GM18858 (cell line): ENCODE results near the gene DDHD1.
"Not testable (repeated sequence)": the region's sequence is repeated elsewhere in the genome, so short reads cannot be mapped to it uniquely, and the experiment has no call there.

ENCODE experiments used
- ATAC-seq: cut with Tn5 transposase; IDR thresholded peaks from one replicate; pipeline ENCODE4 v1.9.1; 2021; ENCODE audit not compliant: unreplicated experiment

Gene DDHD1

DNA sequence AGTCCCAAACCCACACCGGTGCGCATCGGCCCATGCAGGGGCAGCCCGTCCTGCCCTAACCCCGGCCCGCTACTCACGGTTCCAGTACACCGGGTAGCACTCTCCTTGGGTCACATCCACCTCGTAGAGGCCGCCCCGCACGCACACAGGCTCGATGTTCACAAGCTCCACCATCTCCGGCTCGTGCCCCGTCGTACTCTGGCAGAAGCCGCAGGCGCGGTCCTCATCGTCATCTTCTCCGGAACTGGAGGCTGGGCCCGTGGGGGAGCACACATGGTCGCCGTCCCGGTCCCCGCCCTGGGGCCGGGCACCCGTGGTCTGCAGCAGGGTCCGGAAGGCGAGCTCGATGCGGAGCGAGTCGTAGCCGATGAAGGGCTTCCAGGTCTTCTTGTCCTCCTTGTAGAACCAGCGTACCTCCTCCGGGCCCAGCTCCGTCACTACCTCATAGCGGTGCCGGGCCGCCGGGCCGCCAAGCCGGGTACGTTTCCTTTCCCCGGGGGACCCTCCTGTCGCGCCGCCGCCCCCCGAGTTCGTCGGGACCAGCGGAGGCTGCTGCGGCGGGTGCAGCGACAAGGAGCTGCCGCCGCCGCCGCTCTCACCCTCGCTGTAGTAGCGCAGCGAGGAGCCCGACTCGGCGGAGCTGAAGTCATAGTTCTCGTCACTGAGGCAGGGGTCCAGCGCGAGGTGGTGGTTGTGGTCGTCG is 788 bp downstream of the DDHD1 start:
- ATAC-seq = peak; percentile 0

DNA sequence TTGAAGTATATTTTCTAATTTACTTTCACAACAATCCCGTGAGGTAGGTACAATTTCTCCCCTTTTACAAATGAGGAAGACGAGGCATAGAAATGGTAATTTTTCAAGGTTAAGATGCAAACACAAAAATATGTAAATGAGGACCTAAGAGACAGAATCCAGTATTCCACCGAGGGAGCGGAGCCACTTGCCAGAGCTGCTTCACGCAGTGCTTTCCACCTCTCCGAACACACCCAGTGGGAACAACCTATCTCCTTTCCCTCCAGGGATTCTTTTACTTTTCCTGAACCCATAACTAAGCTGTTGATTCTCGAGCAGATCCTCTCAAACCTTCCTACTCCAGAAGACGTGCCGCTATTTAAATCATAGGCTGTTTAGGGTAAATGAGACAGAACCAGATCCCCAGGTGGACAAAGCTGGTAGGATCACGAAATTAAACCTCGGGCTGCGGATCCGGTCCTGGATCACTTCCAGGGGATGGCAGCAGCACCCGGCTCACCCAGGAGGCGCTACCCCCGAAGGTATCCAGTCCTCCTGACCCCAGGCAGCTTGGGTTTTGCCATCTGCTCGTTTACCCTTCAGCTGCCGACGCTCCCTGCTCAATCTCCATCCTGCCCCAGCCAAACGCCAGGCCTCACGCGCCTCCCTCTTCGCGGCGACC is 1.5 kb downstream of the DDHD1 start:
- no peak for ATAC-seq

DNA sequence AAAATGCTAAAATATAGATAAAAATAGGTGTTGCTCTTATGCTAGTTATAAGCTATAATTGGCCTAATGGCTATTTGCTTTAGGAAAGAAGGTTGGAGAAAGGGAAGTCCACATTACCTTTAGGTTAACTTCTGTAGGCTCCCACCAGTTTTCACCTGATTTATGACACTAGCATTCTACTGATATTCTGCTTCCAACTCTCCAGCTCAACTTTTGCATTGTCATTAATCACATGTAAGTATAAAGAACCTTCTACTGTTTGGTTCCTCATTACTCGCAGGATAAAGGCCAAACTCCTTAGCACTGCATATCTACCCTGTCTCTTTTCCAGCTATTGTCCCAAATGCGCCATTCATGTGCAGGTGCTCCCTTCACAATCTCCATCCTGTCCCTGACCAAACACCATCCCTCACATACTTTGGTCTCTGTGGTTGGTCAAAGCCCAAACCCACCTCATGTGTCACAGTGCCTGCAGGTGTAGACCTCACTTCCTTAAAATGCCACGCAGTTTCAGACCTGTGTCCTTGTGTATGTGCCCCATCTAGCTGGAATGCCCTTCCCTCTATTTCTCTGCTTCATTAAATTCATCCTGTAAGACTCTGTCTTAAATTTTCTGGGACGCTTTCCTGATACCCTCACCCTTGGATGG is 3.3 kb downstream of the DDHD1 start:
- ATAC-seq = no peak

DNA sequence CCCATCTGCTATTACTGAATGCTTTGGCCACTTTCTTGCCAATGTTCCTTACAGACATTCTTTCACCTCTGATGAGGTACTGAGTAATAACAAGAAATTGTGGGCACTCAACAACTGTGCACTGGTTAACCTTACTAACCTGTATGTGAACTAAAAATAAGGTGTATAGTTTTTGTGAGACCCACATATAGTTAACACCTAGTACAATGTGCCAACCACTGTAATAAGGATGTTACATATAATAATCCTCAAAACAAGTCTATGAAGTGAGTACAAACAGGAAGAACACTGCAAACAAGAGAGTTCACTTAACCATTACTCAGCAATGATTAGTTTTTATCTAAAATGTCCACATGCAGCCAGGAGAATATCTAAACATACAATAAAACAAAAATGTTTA is 4.5 kb downstream of the DDHD1 start:
- peak; percentile 21 for ATAC-seq

GRCh38 chr14:53147893-53148292 is 5.2 kb downstream of the DDHD1 start:
- ATAC-seq = no peak

DNA sequence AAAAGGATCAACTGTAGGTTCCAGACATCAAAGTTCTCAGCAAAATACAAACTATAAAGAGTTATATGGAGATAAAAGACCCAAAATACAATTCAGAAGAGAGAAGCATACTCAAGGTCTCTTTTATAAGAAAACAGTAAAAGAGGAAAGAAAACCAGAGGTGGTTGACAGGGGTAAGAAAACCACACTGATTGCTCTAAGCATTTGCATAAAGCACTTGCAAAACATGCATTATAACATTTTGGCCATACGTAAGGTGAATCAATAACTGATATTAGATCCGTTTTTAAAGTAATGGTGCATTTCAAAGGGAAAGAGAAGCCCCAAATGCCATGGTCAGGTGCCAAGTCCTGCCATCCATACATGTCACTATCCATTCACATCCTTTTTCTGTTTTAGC is 5.9 kb downstream of the DDHD1 start:
- ATAC-seq = no peak

DNA sequence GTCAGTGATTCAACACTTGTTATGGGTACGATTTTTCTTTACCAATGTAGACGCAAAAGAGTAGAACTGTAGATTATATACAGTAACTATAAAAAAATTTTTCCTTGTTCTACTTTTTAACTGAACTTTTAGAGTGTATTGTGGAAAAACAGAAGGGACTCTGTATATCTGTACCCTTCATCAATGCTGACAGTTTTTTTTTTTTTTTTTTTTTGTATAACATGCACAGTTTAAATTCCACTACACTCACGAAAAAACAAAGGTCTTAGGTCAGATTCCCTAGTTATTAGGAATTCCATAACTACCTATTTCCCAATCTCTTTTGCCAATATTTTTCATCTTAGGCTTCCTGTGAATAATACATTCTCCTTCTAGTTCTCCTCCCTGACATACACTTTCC is 6.4 kb downstream of the DDHD1 start:
- no peak for ATAC-seq

GRCh38 chr14:53144244-53144643 is 8.9 kb downstream of the DDHD1 start:
- ATAC-seq = peak; percentile 78

DNA sequence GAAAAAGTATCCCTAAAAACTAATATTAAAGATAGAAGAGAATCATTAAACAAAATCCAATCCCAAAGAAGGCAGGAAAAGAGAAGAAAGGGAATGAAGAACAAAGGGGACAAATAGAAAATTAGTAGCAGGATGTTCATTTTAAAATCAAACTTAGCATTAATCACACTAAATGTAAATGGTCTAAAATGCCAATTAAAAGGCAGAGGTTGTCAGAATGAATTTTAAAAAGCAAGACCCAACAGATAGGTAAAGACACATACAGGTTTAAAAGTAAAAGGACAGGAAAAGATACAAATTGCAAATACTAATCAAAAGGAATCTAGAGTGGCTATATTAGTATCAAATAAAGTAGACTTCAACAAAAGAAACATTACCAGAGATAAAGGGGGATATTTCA is 12.5 kb downstream of the DDHD1 start:
- ATAC-seq = no peak

GRCh38 chr14:53137568-53138203 is 15.4 kb downstream of the DDHD1 start:
- ATAC-seq = no peak

DNA sequence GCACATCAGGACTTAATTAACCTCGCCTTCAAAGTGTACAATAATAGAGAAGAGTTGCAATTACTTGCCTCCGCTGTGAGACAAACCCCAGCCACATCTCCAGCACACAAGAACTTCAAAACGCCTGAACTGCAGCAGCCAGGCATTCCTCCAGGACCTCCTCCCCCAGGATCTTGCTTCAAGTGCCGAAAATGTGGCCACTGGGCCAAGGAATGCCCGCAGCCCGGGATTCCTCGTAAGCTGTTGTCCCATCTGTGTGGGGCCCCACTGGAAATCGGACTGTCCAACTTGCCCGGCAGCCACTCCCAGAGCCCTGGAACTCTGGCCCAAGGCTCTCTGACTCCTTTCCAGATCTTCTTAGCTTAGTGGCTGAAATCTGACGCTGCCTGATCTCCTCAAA is 22.6 kb downstream of the DDHD1 start:
- ATAC-seq = not testable (repeated sequence)

GRCh38 chr14:53128303-53129028 is 24.7 kb downstream of the DDHD1 start:
- no peak for ATAC-seq

- ATAC-seq = no peak
These were observed 25.3 kb downstream of the DDHD1 start for GRCh38 chr14:53127832-53128231.

GRCh38 chr14:53127151-53127550 is 26.0 kb downstream of the DDHD1 start:
- no peak for ATAC-seq

- ATAC-seq = no peak
These were observed 26.4 kb downstream of the DDHD1 start for GRCh38 chr14:53126731-53127130.

- no peak for ATAC-seq
These were observed 28.3 kb downstream of the DDHD1 start for GRCh38 chr14:53124786-53125185.

DNA sequence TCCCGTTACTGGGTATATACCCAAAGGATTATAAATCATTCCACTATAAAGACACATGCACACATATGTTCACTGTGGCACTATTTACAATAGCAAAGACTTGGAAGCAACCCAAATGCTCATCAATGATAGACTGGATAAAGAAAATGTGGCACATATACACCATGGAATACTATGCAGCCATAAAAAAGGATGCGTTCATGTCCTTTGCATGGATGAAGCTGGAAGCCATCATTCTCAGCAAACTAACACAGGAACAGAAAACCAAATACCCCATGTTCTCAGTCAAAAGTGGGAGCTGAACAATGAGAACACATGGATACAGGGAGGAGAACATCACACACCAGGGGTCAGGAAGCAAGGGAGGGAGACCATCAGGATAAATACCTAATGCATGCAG is 31.7 kb downstream of the DDHD1 start:
- ATAC-seq = not testable (repeated sequence)

DNA sequence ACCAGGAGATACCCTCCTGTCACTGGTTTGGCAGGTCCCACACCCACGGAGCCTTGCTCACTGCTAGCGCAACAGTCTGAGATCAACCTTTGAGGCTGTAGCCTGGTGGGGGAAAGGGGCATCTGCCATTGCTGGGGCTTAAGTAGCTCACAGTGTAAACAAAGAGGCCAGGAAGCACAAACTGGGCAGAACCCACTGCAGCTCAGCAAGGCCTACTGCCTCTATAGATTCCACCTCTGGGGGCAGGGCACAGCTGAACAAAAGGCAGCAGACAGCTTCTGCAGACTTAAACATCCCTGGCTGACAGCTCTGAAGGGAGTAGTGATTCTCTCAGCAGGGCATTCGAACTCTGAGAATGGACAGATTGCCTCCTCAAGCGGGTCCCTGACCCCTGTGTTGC is 35.6 kb downstream of the DDHD1 start:
- ATAC-seq = not testable (repeated sequence)

GRCh38 chr14:53113989-53114388 is 39.1 kb downstream of the DDHD1 start:
- ATAC-seq = no peak

GRCh38 chr14:53110096-53110495 is 43.0 kb downstream of the DDHD1 start:
- peak; percentile 13 for ATAC-seq
